Loucy (cell line): ENCODE results near the gene ZBTB20.

Source experiments
- CTCF ChIP-seq: fragments of 200-600 bp; sonication (generic); conservative IDR thresholded peaks from 2 replicates; pipeline ENCODE4 v1.5.1; 2014; ENCODE audit warnings: mild to moderate bottlenecking, antibody characterized with exemption, low read length
- EZH2phosphoT487 ChIP-seq: fragments of 200-600 bp; IDR thresholded peaks from 2 replicates; pipeline ENCODE4 v1.6.1; 2018; ENCODE audit warnings: antibody characterized with exemption, mild to moderate bottlenecking, moderate library complexity, borderline replicate concordance

GRCh38 chr3:114660808-114661207 is 486.3 kb downstream of the ZBTB20 start:
- no peak for TF ChIP-seq EZH2phosphoT487
- no peak for TF ChIP-seq CTCF
